ENCODE data around the gene TMUB2. TPM values are rescaled to one million over a fixed set of nuclear protein-coding genes. Genes with fewer than 3 reads are reported as not detected.

Gene TMUB2
- polyA plus RNA-seq, 1 experiment: 34.3 TPM

DNA sequence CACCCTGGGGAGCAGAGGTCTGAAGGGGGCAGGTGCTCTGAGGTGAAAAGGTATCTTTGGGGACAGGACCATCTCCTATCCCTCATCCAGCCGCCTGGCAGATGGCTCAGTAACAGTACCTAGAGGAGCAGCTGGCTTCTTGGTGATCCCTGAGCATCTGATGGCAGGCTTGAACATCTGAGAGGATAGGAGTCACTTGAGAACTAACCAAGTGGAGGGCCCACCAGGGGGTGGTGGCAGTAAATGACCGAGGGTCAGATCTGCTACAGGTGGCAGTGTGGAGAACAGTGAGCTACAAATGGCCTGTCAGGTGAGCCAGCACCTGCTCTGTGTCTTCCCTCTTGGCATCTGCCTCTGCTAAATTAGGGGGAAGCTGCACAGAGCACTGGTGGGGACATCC lies 31.3 kb upstream of the TMUB2 start:
- TF ChIP-seq, protein P1, sequence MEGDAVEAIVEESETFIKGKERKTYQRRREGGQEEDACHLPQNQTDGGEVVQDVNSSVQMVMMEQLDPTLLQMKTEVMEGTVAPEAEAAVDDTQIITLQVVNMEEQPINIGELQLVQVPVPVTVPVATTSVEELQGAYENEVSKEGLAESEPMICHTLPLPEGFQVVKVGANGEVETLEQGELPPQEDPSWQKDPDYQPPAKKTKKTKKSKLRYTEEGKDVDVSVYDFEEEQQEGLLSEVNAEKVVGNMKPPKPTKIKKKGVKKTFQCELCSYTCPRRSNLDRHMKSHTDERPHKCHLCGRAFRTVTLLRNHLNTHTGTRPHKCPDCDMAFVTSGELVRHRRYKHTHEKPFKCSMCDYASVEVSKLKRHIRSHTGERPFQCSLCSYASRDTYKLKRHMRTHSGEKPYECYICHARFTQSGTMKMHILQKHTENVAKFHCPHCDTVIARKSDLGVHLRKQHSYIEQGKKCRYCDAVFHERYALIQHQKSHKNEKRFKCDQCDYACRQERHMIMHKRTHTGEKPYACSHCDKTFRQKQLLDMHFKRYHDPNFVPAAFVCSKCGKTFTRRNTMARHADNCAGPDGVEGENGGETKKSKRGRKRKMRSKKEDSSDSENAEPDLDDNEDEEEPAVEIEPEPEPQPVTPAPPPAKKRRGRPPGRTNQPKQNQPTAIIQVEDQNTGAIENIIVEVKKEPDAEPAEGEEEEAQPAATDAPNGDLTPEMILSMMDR (IDR thresholded peaks at IDR 0.05; ENCODE audit: low read depth, low read length): no peak
- Histone ChIP-seq H3K4me3 (ENCODE audit: low read depth, low read length) (no peak overlapping the region), H3K9me3 (ENCODE audit: control insufficient read depth, insufficient read depth, low read length) (no peaks in the 10 kb centered on the region), H3K27me3 (ENCODE audit: control insufficient read depth, insufficient read depth, low read length) (no peaks in the 10 kb centered on the region), H3K27ac (ENCODE audit: low read depth, low read length) (no peak overlapping the region)
- no peak for DNase-seq (ENCODE audit: low read depth, low spot score)
- POLR2A ChIA-PET: no interaction called here
- CTCF ChIA-PET: interaction anchor here (1.7 kb wide), 1 partner anchor 13 kb away, joined by 6 read pairs; no protein-coding TSS in a partner anchor

- ChIA-PET POLR2A (interaction anchor here (0.6 kb wide), 2 partner anchors 51 to 580 kb away, joined by 5 to 6 read pairs; no protein-coding TSS in a partner anchor), CTCF (interaction anchor here (0.8 to 3.3 kb wide), 2 partner anchors 9 kb away, joined by 5 to 26 read pairs; no protein-coding TSS in a partner anchor)
- no peak for DNase-seq (ENCODE audit: low read depth, low spot score)
- Histone ChIP-seq H3K9me3 (ENCODE audit: control insufficient read depth, insufficient read depth, low read length) (no peaks in the 10 kb centered on the region), H3K27ac (ENCODE audit: low read depth, low read length) (no peak overlapping the region), H3K4me3 (ENCODE audit: low read depth, low read length) (no peak overlapping the region), H3K27me3 (ENCODE audit: control insufficient read depth, insufficient read depth, low read length) (no peaks in the 10 kb centered on the region)
- TF ChIP-seq, protein P1 (IDR thresholded peaks at IDR 0.05; ENCODE audit: low read depth, low read length): no peak
Measured at GRCh38 chr17:44159519-44160210, 27.1 kb upstream of the TMUB2 start.

DNA sequence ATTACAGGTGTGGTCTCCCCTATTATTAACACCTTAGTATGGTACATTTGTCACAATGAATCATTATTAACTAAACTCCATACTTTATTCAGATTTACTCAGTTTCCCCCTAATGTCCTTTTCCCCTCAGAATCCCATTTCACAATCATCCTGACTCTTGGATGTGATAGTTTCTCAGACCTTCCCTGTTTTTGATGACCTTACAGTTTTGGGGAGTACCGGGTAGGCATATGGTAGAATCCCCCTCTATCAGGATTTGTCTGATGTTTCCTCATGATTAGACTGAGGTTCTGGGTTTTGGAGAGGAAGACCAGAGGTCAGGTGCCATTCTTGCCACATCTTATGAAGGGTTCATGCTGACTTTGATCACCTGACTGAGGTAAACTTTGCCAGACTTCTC lies 22.3 kb upstream of the TMUB2 start:
- TF ChIP-seq, protein P1 (IDR thresholded peaks at IDR 0.05; ENCODE audit: low read depth, low read length): no peak
- ChIA-PET POLR2A (no interaction called here), CTCF (no interaction called here)
- Histone ChIP-seq H3K27ac (ENCODE audit: low read depth, low read length) (no peak overlapping the region), H3K9me3 (ENCODE audit: control insufficient read depth, insufficient read depth, low read length) (no peaks in the 10 kb centered on the region), H3K4me3 (ENCODE audit: low read depth, low read length) (no peak overlapping the region), H3K27me3 (ENCODE audit: control insufficient read depth, insufficient read depth, low read length) (no peaks in the 10 kb centered on the region)
- DNase-seq (ENCODE audit: low read depth, low spot score): no peak

DNA sequence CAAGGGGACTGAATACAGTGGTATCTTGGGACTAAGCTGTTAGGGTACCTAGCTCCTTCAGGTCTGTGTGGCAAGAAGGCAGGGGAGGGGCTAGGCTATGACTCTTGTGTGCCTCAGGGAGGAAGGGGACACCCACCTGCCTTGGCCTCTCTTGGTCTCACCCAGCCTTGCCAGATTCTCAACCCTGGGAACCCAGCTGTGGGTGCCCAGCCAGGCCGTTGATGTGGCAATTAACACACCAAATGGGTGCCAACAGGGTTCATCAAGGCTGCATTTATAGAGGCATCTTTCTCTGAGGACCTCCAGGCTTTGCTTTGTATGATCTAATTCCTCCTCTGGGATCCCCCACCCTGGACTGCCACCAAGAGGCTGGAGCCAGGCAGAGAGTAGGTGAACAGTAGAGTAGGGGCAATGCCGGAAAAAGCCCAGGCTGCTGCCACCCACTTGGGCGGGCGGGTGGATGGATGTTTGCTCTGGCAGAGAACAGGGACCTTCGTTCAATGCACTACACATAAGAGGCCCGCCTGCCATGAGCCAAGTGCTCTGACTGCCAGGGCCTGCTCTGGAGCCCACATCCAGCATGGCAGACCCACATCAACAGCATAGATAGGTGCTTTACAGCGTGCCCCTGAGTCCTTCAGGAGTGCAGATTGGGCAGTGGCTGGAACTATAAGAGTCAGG lies 19.5 kb upstream of the TMUB2 start:
- H3K27me3 ChIP-seq (ENCODE audit: control insufficient read depth, insufficient read depth, low read length): no peaks in the 10 kb centered on the region
- no peak for DNase-seq (ENCODE audit: low read depth, low spot score)
- POLR2A ChIA-PET: no interaction called here
- TF ChIP-seq, protein P1 (IDR thresholded peaks at IDR 0.05; ENCODE audit: low read depth, low read length): no peak
- H3K4me3 ChIP-seq (ENCODE audit: low read depth, low read length): no peak overlapping the region
- H3K27ac ChIP-seq (ENCODE audit: low read depth, low read length): no peak overlapping the region
- CTCF ChIA-PET: interaction anchor here (0.5 to 3.4 kb wide), 11 partner anchors 16 to 257 kb away, joined by 3 to 44 read pairs (median 7); partner anchors contain the start of gene PPY
- no peaks in the 10 kb centered on the region for H3K9me3 ChIP-seq (ENCODE audit: control insufficient read depth, insufficient read depth, low read length)

GRCh38 chr17:44170135-44170498 lies 16.7 kb upstream of the TMUB2 start:
- POLR2A ChIA-PET: interaction anchor here (0.8 kb wide), 1 partner anchor 47 kb away, joined by 4 read pairs; the partner anchor contains the start of gene HDAC5
- TF ChIP-seq, protein P1 (IDR thresholded peaks at IDR 0.05; ENCODE audit: low read depth, low read length): no peak
- DNase-seq (ENCODE audit: low read depth, low spot score): no peak
- CTCF ChIA-PET: interaction anchor here (1.1 to 3.4 kb wide), 7 partner anchors 11 to 292 kb away, joined by 3 to 44 read pairs (median 12); partner anchors contain the start of genes GRN and TMUB2
- Histone ChIP-seq H3K9me3 (ENCODE audit: control insufficient read depth, insufficient read depth, low read length) (no peaks in the 10 kb centered on the region), H3K4me3 (ENCODE audit: low read depth, low read length) (no peak overlapping the region), H3K27ac (ENCODE audit: low read depth, low read length) (no peak overlapping the region), H3K27me3 (ENCODE audit: control insufficient read depth, insufficient read depth, low read length) (no peaks in the 10 kb centered on the region)
